HTERT RPE-1 (cell line): Measurements from ENCODE around the gene TAPT1.

Experiments
- in situ Hi-C: fragments of 300-500 bp; cut with MboI; formaldehyde crosslinking; loops from 4 replicates; pipeline ENCODE4 v1.14.3; 2020; ENCODE audit warnings: low sequenced_read_pairs

TAPT1 gene, protein sequence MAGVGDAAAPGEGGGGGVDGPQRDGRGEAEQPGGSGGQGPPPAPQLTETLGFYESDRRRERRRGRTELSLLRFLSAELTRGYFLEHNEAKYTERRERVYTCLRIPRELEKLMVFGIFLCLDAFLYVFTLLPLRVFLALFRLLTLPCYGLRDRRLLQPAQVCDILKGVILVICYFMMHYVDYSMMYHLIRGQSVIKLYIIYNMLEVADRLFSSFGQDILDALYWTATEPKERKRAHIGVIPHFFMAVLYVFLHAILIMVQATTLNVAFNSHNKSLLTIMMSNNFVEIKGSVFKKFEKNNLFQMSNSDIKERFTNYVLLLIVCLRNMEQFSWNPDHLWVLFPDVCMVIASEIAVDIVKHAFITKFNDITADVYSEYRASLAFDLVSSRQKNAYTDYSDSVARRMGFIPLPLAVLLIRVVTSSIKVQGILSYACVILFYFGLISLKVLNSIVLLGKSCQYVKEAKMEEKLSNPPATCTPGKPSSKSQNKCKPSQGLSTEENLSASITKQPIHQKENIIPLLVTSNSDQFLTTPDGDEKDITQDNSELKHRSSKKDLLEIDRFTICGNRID

DNA sequence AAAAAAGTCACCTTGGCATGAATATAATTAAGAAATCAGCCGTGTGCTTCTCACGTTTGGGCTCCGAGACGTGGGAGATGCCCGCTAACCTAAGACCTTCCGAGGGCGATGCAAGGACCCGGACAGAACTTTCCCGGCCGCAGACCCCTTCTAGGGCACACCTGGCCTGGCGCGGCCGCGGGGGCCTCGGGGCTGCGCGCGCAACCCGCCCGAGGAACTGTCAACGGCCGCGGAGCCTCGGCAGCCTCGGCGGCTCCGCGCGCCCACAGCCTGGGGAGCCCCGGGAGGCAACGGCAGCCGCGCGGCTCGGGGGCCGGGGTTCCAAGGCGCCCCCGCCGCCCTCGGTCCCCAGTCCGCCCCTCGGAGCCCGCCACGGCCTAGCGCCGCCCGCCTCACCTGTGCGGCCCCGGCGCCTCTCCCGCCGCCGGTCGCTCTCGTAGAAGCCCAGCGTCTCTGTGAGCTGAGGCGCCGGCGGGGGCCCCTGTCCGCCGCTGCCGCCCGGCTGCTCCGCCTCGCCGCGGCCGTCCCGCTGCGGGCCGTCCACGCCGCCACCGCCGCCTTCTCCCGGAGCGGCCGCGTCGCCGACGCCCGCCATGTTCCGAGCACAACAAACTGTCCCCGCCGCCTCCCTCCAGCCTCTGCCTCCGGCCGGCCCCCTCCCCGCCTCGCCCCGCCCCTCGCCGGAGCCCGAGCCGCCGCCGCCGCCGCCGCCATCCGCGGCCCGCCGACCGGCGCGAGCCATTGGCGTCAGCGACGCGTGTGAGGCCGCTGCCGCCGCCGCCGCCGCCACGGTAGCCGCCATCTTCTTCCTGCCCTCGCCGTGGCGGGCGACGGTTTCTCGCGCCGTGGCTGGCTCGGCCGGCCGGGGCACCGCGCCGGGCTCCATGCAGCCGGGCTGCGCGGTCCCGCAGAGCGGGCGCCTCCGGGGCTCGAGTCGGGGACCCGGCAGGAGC lies at the start of gene TAPT1:
TAPT1 (minus strand) TSS at position 609 of the 953 bp plus-strand sequence; CDS start at position 595, 14 bp downstream.
- in situ Hi-C loops: no loop called here

DNA sequence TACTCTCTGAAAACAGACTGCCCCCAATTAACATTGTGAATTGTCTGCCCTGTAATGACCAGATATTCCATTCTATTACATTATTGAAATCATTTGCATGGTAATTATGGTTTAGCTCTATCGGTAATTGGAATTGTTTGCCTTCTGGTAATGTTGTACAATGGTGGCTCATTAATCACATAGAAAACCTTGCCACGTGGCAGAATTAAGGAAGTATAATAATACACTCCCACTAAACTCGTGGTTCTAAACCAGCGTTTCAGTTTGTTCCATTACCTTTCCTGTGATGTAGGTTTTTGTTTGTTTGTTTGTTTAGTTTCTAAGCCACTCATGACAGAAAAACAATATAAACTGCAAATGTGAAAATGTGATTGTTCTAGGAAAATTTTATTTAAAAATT lies 45.1 kb upstream of the TAPT1 start:
- in situ Hi-C loops: loop anchor here (25.0 kb wide), 1 partner anchor 234 kb away; no protein-coding TSS in a partner anchor

DNA sequence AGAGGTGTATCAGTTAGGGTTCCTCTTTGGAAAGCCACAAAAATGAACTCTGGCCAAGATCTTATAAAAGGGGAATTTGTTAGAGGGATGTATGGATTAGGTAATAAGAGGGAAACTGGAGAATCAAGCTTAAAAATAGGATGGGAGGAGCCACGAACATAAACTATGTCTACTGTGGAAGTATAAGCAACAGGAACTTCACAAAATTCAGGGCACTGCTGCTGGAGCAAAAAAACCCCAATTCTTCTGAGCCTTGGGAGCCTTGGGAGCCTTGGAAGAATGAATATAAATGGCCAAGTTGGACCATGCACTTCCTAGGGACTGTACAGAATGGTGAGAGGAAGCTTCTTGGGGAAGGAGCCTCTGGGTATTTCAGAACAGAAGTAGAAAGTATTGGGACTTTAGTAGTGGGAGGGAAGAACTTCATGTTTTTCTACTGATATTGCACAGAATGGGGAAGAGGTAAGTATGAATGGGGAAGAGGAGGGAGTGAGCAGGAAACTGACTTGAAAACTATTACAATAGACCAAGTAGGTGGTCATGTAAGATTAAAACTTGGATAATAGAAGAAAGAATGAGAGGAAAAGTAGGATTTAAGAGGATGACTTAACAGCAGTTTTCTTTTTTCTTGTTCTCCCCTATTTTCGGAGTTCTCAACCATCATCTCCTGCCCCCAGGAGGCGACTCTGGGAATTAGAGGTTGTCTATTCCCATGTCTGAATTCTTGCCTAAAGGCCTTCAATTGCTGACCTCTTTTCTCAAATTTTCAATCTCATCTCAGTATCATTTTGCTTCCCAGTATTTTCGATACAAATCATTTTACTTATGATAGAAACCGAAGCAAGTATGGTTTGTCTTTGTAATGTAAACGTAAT lies 44.4 kb upstream of the TAPT1 start:
- in situ Hi-C loops: loop anchor here (25.0 kb wide), 1 partner anchor 233 kb away; no protein-coding TSS in a partner anchor

DNA sequence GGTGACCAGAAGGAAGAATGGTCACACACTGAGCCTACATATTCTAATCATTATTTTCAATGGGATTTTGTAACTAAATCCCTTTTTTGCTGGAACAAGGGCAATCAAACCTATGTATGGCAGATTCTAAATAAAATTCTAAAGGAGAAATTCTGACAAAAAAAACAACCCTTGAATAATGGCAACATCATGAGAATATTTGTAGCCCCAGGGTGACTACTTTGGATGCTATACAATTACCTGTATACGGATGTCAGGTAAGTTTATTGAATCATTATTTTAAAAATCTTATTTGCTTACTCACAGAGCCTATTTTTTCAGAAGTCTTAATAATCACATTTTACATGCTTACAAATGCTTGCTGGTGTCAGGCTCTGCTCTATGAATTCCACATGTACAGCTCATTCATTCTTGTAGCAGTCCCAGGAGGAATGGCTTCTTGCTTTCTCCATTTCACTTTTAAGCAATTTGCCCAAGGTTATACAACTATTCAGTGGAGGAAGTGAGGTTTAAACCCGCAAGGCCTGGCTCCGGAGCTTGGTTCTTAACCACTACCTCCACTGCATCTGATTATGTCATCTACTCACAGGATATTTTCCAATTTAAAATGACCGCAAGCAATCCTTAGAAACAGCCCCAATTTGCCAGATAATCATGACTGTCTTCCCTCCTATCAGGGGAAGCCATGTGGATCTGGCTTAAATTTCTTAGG lies 43.6 kb upstream of the TAPT1 start:
- in situ Hi-C loops: loop anchor here (25.0 kb wide), 1 partner anchor 233 kb away; no protein-coding TSS in a partner anchor

DNA sequence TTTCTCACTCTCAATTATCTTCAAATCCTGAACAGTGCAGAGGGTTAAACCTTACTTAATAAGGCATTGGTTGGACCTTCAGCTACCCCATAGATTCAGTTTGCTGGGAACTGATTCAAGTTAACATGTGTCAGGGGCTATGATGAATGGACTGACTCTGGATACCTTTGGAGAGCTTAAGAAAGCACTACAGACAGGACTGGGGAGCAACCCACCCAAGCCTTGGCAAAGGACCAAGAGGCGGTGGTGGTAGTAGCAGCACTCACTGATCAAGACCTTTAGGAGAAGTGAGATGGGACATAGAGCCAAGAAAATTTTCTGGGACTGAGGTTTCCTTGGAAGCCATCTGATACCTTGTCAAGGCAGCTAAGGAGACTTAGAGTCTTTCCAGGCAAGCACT lies 43.0 kb upstream of the TAPT1 start:
- in situ Hi-C loops: loop anchor here (25.0 kb wide), 1 partner anchor 232 kb away; no protein-coding TSS in a partner anchor

DNA sequence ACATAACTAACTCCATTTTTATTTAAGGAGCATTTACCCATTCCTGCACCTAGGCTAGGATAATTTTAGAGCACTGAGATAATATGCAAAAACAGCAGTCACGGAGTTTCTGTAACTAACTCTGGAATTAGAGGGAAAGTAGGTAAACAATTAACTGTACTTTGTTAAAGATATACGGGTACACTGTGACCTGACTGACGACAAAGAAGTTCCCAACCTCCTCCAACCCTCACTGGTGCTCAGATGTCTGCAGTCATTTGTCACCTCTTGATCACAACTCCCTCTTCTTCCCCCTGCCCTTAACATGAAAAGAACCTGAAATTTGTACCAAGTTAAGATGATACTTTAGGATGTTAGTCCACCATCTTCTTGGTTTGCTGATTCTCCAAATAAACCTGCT lies 42.0 kb upstream of the TAPT1 start:
- in situ Hi-C loops: loop anchor here (25.0 kb wide), 1 partner anchor 231 kb away; no protein-coding TSS in a partner anchor

DNA sequence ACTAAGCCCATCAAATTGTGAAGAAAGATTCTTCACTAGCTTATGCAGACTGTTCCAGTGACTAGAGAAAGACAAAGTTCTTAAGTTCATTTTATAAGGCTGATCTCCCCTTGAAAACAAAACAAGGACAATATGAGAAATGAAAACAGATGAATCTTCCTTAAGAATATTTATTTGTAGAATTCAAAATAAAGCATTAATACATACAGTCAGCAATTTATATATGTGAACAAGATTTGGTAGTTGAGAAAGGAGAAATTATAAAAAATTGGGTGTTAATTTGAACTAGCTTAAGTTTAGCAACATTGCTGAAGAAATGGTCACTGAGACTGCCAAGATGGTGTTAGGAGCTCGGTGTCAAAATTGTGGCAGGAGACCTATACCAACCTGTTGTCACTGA lies 41.4 kb upstream of the TAPT1 start:
- in situ Hi-C loops: loop anchor here (25.0 kb wide), 1 partner anchor 230 kb away; no protein-coding TSS in a partner anchor

DNA sequence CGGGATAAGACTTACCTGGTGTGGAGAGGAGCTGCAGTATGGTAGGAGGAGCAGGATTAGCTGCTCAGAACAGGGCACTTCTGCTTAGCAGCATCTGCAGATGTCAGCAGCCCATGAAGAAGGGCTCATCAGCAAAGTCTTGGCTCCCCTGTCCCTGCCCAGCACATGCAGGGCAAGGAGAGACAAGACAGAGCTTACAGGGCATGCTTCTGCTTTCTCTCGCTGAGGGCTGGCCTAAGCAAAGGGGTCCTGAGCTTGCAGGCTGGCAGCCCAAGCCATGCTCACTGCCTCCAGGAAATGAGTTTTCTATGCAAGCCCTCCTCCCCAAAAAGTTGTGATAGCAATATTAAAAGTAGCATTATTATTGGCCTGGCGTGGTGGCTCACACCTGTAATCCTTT lies 39.5 kb upstream of the TAPT1 start:
- in situ Hi-C loops: loop anchor here (25.0 kb wide), 1 partner anchor 229 kb away; no protein-coding TSS in a partner anchor

DNA sequence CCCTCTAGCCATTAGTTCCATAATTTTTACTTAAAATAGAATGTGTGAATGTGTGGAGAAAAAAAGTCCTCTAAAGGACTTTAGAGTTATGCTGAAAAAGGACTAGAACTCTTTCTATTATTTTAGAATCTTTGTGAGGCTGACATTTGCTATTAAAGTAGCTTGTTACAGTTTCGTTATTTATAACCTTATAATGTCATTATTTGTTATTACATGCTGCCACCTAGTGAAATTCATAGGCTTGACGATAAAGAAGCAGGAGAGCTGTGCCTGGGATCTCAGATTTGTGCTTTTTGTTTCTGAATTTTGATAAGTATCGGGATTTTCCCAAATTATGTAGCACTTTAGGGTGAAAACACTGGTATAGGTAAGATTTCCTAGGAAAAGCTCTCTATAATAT lies 38.5 kb upstream of the TAPT1 start:
- in situ Hi-C loops: loop anchor here (25.0 kb wide), 1 partner anchor 227 kb away; no protein-coding TSS in a partner anchor

DNA sequence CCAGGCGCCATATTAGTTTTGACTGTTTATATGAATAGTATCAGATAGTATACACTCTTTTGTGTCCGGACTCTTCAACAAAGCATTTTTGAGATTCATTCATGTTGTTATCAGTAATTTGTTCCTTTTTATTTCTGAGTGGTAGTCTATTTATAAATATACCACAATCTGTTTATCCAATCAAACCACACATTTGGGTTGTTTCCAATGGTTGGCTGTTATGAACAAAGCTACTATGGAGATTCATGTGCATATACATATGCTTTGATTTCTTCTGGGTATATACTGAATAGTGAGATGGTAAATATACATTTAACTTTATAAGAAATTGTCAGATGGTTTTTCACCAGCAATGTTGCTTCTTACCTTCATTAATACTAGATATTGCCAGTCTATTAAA lies 36.8 kb upstream of the TAPT1 start:
- in situ Hi-C loops: loop anchor here (25.0 kb wide), 1 partner anchor 226 kb away; no protein-coding TSS in a partner anchor

DNA sequence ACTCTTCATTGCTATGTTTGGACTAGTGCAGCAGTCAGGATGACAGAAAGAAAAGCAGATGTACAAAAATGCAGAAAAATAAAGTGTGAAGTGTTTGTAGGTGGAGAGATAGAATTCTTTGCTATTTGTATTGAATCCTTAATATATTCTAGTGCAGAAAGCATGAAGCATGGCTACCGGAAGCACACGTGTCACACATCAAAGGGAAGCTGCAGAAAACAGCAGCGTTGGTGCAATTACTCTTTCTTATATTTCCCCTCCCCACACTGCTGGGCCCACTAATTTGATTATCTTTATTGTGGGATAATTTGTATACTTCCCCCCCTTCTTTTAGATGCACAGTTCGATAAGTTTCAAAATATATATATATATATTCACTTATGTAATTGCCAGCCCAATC lies 35.9 kb upstream of the TAPT1 start:
- in situ Hi-C loops: loop anchor here (25.0 kb wide), 1 partner anchor 225 kb away; no protein-coding TSS in a partner anchor

DNA sequence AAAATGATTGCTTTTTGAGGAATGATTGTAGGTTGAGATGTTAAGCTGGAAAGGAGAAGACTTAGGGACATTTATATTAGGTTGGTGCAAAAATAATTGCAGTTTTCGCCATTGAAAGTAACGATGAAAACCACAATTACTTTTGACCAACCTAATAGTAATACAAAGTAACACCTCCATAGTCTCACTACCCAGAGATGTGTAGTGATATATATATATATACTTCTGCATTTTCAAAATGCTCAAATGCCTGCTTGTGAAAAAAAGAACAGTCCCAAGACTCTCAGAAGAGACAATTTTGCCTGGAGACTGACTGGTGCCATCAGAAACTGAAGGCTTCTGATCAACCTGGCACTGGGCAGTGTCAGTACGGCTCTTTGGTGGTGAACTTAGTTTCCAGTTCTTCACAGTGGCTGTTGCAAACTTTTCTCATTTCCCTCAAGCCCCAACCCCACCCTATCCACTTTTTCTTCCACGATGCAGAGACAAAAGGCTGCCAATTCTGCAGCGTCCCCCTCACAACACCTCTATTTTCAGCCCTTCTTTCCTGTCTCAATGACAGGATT lies 35.1 kb upstream of the TAPT1 start:
- in situ Hi-C loops: loop anchor here (25.0 kb wide), 1 partner anchor 224 kb away; no protein-coding TSS in a partner anchor

DNA sequence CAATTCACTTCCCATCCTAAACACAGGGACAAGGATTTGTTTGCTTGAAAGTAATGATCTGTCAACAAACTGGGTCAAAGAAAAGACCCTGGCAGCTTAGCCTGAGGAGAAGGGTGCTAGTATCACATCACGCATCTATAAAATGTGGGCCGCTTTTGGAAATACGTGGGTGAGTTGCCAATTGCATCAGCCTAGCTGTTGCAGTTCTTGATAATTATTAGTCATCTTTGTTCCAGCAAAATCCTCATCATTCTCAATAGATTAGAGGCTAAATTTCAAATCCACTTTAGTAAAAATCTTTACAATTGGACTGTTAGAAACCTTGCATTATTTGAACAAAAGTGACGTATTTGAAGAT lies 33.6 kb upstream of the TAPT1 start:
- in situ Hi-C loops: loop anchor here (25.0 kb wide), 1 partner anchor 223 kb away; no protein-coding TSS in a partner anchor

DNA sequence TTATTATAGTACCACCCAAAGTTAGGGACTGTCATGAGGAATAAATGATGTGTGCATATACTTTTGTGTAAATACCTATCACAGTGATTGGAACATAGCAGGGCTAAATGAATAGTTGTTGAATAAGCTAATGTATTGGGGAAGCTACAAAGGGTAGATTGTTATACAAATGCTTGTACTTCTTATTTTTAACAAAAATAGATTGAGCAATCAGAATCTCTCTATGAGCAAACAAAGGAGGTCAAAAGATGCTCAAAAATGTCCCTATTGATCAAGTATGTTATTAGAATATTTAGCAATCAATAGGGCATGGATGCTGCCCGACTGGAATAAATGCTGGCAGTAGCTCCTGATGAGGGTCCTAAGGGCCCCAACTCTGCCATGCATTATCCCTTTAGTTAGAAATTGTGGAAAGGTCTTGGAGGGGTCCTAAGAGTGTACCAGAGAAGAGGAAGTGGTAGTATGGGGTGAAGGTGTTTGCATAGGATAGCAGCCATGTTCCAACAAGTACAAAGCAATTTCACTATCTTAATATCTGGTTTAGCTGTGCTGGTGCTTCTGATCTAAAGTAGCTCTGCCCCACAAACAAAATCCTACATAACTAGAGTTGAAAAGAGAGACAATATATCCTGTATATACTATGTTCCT lies 33.1 kb upstream of the TAPT1 start:
- in situ Hi-C loops: loop anchor here (25.0 kb wide), 1 partner anchor 222 kb away; no protein-coding TSS in a partner anchor

DNA sequence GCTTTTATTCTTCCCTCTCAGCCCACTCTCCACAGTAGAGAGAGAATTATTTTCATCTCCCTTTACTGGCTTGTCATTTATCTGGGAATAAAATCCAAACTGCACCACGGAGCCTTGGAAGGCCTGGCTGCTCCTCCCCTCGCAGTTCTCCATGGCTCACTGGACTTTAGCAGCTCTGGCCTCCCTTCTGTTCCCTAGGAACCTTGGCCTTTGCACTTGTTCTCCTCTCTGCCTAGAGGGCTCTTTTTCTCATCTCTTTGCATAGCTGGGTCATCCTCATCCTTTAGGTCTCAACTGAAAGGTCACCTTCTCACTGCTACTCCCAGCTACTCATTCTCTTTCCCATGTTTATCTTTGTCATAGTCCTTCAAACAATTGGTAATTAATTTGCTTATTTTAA lies 31.3 kb upstream of the TAPT1 start:
- in situ Hi-C loops: loop anchor here (25.0 kb wide), 1 partner anchor 220 kb away; no protein-coding TSS in a partner anchor

DNA sequence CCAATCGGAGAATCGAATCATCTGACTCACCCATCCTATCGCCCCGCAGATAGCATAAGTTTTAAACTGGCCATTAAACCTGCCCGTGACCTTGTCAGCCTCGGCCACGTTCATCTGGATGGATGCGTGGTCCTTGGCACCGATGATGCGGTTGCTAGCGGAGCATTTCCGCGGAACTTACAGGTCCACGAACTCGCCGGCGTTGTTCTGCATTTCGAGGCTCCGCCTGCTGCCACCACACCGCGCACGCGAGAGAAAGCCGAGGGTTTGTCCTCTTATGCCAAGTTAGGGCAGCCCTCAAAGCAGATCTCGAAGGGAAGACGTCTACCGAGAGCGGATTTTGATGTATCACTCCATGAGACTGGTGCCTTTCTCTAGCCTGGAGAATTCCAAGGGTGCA lies 30.1 kb upstream of the TAPT1 start:
- in situ Hi-C loops: loop anchor here (25.0 kb wide), 1 partner anchor 219 kb away; no protein-coding TSS in a partner anchor

DNA sequence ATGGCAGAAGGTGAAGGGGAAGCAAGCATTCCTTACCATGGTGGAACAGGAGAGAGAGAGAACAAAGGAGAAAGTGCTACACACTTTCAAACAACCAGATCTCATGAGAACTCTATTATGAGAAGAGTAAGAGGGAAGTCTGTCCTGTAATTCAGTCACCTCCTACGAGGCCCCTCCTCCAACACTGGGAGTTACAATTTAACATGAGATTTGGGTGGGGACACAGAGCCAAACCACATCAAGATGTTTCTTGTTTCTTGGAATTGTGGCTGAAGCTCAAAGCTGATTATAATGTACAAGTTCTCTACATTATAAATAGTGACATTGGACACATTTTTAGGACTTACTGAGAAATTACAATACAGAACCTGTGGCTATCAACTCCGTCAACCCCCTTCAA lies 29.5 kb upstream of the TAPT1 start:
- in situ Hi-C loops: loop anchor here (25.0 kb wide), 1 partner anchor 218 kb away; no protein-coding TSS in a partner anchor
